Endometrial microvascular endothelial cells (primary cell): ENCODE measurements around the gene SUV39H2. TPM values are rescaled to one million over a fixed set of nuclear protein-coding genes. Genes with fewer than 3 reads are reported as not detected.
"Not testable (repeated sequence)": the region's sequence is repeated elsewhere in the genome, so short reads cannot be mapped to it uniquely, and the experiment has no call there.

Experiments used
- in situ Hi-C: cut with HindIII; loops from 2 replicates; pipeline ENCODE4 v1.10.0; 2017; ENCODE audit warnings: low sequenced_read_pairs, low pct_unique_long_range_greater_than_20kb; ENCODE audit errors: inconsistent ontology term
- total RNA-seq: library from RNA; depleted of rRNA; stranded (reverse); fragments of >200 nt; gene quantifications from one replicate; pipeline ENCODE4 v1.2.3, GENCODE V29; 2015; ENCODE audit errors: inconsistent ontology term

The SUV39H2 gene
- total RNA-seq, 1 donor from 2014 or later: 29.3 TPM

GRCh38 chr10:14864871-14865270, 13.8 kb upstream of the SUV39H2 start:
- in situ Hi-C loops: not testable (repeated sequence)

GRCh38 chr10:14873090-14873760, 5.4 kb upstream of the SUV39H2 start:
- in situ Hi-C loops: no loop called here

GRCh38 chr10:14875941-14876340, 2.7 kb upstream of the SUV39H2 start:
- in situ Hi-C loops: no loop called here

GRCh38 chr10:14876764-14877163, 1.9 kb upstream of the SUV39H2 start:
- in situ Hi-C loops: no loop called here

- in situ Hi-C loops: no loop called here
Observed at GRCh38 chr10:14879124-14879927, 660 bp downstream of the SUV39H2 start.

- in situ Hi-C loops: no loop called here
Observed at GRCh38 chr10:14879928-14880193, 1.2 kb downstream of the SUV39H2 start.

DNA sequence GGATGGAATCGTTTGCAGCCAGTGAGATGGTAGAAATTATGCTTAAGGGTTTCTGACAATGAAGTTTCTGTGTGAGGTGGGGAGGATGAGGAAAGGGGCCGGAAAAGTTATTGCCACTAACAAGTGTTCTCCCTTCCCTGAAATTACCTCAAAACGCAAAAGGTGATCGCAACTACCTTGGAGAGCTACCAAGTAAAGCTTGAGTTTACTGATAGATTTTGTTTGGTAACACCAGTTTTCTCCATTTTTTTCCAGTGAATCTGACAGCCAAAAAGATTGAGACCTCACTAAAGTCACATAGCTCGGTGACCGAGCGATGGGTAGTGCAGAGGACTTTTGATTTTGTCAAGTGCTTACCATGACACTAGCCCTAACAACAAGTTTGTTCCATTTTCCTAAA, 1.6 kb downstream of the SUV39H2 start:
- in situ Hi-C loops: no loop called here

- in situ Hi-C loops: no loop called here
Observed at GRCh38 chr10:14884082-14884481, 5.4 kb downstream of the SUV39H2 start.

DNA sequence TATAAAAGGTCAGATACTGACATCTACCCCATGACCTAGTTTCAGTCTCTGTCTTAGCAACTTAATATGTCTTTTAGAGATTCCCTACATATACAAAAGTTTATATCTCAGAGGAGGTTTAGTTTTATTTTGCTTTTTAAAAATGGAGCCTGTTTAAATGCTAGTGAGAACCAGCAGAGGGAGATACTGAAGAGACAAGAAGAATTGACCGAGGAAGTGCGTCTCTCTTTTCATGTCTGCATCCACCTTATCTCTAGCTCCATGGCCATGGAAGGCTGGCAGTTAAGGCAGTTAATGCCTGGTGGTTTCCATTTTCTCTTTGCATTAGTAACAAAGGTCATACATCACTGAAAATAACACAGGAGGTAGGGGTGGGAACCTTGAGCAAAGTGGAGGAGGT, 10.7 kb downstream of the SUV39H2 start:
- in situ Hi-C loops: no loop called here

DNA sequence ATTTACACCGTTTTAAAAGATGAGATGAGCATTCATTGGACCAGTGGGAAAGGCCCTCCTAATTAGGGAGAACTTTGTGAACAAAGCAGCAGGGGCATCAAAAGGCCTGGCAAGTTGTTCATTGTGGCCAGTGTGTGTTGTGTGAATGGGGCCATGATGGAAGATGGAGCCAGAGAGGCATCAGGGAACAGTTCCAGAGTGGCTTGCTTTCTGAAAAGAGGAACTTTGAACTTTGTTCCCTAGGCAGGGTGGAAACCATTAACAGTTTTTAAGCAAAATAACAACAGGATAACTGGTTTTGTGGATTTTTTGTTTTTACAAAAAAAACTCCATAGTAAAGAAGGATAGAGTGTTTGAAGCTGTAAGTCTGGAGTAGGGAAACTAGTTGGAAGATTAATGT, 12.5 kb downstream of the SUV39H2 start:
- in situ Hi-C loops: no loop called here

- in situ Hi-C loops: no loop called here
Observed at GRCh38 chr10:14904316-14904732, 25.7 kb downstream of the SUV39H2 start.

DNA sequence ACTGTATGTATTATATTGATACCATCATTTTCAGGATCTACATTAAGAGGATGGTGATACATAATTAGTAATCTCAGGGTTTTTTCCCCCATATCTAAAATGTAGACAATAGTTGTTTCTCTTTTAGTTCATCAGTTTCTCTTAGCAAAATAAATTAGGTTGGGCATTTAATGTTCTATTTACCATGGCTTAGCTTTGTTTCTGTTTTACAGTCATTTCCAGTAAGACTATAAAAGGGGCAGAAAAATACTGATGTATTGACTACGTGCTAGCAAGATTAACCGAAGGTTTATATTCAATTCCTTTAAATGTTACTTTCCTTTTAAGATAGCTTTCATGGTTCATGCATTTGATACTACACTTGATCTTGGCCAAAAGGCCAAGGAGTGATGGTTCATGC, 26.2 kb downstream of the SUV39H2 start:
- in situ Hi-C loops: no loop called here

DNA sequence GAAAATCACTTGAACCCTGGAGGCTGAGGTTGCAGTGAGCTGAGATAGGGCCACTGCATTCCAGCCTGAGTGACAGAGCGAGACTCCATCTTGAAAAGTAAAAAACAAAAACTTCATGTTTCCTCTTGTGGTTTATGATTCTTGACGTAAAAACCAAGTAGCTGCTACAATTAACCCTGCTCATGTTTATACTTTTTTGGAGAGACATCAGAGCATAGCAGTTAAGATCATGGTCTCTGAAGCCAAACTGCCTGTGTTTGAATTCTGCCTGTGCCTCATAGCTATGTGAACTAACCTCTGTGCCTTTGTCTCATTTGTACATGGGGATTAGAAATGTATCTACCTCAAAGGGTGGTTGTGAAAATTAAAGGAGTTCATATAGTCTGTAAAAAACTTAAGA, 27.2 kb downstream of the SUV39H2 start:
- in situ Hi-C loops: no loop called here

DNA sequence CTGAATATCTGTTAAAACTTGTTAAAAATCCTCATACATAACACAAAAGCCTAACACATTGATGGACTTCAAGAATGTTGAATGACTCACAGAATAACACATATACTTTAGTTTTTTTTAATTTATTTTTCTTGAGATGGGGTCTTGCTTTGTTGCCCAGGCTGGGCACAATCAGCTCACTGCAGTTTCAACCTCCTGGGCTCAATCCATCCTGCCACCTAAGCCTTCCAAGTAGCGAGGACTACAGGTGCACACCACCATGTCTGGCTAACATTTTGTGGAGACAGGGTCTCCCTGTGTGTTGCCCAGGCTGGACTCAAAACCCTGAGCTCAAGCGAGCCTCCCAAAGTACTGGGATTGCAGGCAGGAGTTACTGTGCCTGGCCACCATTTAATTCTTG, 28.1 kb downstream of the SUV39H2 start:
- in situ Hi-C loops: no loop called here

DNA sequence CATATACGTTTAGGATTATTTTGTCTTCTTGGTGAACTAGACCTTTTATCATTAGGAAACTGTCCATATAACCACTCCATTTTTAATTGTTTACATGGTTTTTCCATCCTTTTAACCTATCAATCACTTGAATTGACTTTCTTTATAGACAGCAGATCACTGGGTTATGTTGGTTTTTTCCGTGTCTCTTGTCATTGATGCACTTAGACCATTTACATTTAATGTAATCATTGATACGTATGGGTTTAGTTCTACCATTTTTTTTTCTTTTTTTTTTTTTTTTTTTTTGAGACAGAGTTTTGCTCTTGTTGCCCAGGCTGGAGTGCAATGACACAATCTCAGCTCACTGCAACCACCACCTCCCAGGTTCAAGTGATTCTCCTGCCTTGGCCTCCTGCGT, 28.9 kb downstream of the SUV39H2 start:
- in situ Hi-C loops: not testable (repeated sequence)

GRCh38 chr10:14909101-14909500, 30.4 kb downstream of the SUV39H2 start:
- in situ Hi-C loops: no loop called here

GRCh38 chr10:14910953-14911352, 32.3 kb downstream of the SUV39H2 start:
- in situ Hi-C loops: no loop called here

DNA sequence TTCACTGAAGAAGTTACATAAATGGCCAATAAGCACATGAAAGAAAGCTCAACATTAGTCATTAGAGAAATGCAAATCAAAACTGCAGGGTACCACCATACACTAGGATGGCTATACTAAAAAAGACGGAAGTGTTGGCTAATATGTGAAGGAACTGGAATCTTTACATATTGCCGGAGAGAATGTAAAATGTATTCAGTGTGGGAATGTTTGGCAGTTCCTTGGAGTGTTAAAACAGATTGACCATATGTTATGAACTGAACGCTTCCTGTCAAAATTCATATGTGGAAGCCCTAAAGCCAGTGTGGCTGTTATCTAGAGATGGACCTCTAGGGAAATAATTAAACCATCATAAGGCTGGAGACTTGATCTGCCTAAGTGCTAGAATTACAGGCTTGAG, 33.1 kb downstream of the SUV39H2 start:
- in situ Hi-C loops: no loop called here

DNA sequence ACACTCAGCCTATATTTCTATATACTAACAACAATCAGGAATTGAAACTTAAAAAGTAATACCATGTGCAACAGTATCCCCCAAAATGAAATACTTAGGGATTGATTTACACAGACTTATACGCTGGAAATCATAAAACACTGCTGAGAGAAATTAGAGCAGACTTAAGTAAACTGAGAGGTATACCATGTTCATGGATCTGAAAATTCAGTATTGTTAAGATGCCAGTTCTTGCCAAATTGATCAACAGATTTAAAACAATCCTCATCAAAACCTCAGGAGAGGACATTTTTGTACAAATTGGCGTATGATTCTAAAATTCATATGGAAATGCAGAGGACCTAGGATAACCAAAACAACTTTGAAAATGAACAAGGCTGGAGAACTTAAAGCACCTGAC, 37.9 kb downstream of the SUV39H2 start:
- in situ Hi-C loops: no loop called here

DNA sequence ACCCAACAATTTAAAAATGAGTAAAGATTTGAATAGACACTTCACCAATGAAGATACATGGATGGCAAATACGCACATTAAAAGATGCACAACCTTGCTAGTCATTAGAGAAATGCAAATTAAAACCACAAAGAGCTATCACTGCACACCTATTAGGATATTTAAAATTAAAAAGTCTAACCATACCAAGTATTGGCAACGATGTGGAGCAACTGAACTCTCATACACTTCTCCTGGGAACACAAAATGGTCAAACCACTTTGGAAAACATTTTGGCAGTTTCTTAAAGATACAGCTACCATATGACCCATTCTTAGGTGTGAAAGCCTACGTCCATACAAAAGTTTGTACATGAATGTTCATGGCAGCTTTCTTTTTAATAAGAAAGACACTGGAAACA, 39.2 kb downstream of the SUV39H2 start:
- in situ Hi-C loops: no loop called here

DNA sequence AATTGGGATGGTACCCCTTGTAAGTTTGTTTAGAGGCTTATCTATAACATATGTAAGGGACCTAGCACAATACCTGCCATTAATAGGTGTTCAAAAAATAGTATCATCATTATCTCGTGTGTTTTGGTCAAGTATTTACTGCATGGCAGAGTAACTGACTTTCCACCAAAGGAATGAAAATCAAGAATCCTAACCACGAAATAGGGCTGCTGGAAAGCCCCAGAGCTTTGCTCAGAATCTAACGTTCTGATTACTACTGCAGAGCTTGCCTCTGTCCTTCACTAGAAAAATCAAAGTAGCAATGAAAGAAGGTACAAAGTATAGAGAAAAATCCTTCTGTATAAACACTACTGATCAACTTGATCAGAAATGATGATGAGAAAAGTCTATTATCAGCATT, 40.3 kb downstream of the SUV39H2 start:
- in situ Hi-C loops: no loop called here
